ENCODE measurements around the gene TAF1B. TPM values are rescaled to one million over a fixed set of nuclear protein-coding genes. Genes with fewer than 3 reads are reported as not detected.

The TAF1B gene
- total and polyA plus RNA-seq, 5 experiments from 2014 or later: 10.1 to 19.3 (median 13.1) TPM

DNA sequence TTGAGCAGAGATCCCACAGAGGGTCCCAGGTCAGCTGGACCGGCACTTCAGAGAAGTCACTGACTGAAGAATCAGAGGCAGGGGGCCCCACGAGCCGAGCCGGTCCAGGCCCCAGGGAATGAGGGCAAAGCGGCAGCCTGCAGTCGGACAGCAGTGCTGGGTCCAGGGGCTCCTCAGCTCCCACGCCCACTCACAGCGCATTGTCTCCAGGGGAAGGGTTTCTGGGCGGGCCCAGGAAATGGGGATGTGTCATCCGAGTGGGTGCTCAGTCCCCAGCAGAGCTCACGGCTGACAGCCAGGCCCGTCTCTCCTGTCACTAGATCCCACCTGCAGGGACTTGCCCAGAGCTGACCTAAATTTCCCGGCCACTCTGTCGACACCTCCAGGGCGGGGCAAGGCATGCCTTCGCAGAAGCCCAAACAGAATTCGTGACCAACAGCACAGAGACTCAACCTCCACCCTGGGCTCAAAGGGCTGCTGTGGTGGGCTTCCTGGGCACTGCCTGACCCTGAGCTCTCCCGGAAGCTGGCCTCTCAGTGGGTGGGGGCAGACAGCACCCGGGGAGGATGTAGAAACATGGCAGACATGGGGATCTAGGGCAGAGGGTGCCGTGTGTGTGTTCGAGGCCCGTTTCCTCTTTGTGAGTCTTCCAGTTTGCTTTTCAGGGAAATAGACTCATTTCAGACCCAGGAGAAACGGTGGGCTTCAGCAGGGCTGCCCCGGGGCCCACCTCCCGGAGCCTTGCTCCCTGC is 42.1 kb upstream of the TAF1B start:
- DNase-seq (peak in 1 of 10 donors; percentile 52), ATAC-seq (no peak)
- Mint-ChIP-seq H3K4me3 (no peak overlapping the region), H3K9me3 (no peaks in the 10 kb centered on the region), H3K27me3 (peaks cover 0 to 10% (median 3%) of the 10 kb centered on the region in 5 donors), H3K36me3 (no peaks in the 10 kb centered on the region), H3K4me1 (peaks cover 11 to 28% (median 20%) of the 10 kb centered on the region in 4 donors), H3K27ac (peak overlapping the region in 2 of 10 donors; percentile 43 to 51)
- POLR2A ChIA-PET: interaction anchor here (1.2 kb wide), 1 partner anchor 171 kb away, joined by 3 read pairs; the partner anchor contains the start of gene YWHAQ

GRCh38 chr2:9802576-9802993 is 40.7 kb upstream of the TAF1B start:
- Mint-ChIP-seq H3K36me3 (no peaks in the 10 kb centered on the region), H3K4me3 (no peak overlapping the region), H3K27me3 (peaks cover 0 to 15% (median 3%) of the 10 kb centered on the region in 5 donors), H3K27ac (no peak overlapping the region), H3K4me1 (peaks cover 11 to 28% (median 20%) of the 10 kb centered on the region in 4 donors), H3K9me3 (no peaks in the 10 kb centered on the region)
- POLR2A ChIA-PET: no interaction called here
- ATAC-seq (no peak), DNase-seq (no peak)

DNA sequence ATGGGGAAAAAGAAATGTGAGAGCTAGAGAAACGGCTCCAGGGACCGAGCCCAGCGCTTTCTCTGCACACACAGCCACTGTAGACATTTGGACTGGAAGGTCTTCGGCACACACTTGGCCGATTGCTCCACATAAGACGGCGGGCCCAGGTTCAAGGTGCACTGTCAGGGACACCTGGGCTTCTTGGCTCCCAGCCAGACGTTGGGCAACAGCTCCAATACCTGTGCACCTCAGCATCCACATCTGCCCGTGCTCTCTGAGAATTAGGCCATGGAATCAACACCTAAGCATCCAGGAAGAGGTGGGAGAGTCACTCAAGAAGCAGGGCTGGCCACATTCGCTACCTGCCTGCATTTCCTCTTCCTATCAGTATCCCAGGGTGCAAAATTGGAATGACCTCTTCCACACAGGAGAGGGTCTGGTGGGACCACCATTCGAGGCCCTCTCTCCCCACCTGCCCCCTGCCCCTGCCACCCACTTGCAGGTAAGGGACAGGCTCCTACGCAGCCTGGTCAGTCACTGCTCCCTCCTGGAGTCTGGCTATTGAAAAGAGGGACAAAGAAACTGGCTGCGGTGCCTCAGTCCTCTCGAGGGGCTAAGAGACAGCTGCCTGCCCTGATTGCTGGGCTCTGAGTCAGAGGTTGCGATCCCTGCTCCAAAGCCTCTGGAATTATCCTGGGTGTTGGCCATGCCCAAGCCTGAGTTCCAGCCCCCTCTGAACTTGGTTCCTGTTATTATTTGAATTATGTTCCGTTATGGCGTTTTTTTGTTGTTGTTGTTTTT is 40.1 kb upstream of the TAF1B start:
- POLR2A ChIA-PET: interaction anchor here (0.7 kb wide), 1 partner anchor 101 kb away, joined by 3 read pairs; no protein-coding TSS in a partner anchor
- Mint-ChIP-seq H3K4me3 (no peak overlapping the region), H3K36me3 (no peaks in the 10 kb centered on the region), H3K27me3 (peaks cover 0 to 16% (median 3%) of the 10 kb centered on the region in 5 donors), H3K9me3 (no peaks in the 10 kb centered on the region), H3K4me1 (peaks cover 11 to 23% (median 18%) of the 10 kb centered on the region in 4 donors), H3K27ac (no peak overlapping the region)
- DNase-seq (no peak), ATAC-seq (no peak)

DNA sequence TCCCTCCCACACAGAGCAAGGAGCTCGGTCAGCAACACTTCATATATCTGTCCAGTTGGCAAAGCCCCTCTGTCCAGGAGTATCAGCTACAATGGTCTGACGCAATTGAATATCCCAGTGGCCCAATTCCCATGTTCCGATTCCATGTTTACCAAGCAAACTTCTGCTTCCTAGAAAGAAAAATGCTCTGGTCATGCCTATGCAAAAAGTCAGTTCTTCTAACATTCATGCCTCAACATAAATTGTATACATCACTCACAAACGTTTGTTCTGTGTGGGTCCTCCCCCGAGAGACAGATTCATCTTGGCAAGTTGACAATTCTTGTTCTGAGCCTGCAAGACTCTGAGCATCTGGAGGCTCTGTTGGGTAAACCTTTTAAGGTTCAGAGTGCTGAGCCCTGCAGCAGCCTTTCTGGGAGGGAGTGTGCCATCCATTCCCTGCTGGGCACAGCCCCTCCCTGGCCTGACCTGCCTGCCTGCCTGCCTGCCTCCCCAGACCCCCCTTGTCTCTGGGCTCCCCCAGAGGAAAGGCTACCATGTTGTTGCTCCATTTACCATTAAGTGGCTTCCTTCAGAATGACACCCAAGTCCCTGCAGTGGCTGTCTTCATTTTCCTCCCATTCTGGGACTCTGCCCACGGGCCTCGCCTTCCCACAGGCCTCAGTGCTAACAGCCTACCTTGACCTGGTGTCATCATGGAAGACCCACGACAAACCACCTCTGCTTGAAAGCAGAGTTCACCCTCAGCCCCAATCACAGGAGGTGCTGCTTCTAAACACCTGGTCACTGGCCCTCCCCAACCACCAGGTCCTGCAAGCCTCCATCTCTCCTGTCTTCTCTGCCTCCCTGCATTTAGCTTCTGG is 37.6 kb upstream of the TAF1B start:
- POLR2A ChIA-PET: no interaction called here
- no peak for DNase-seq
- Mint-ChIP-seq H3K9me3 (no peaks in the 10 kb centered on the region), H3K27me3 (peaks cover 0 to 7% (median 0%) of the 10 kb centered on the region in 5 donors), H3K4me1 (no peaks in the 10 kb centered on the region), H3K36me3 (no peaks in the 10 kb centered on the region), H3K27ac (no peak overlapping the region), H3K4me3 (no peak overlapping the region)
- ATAC-seq: no peak

DNA sequence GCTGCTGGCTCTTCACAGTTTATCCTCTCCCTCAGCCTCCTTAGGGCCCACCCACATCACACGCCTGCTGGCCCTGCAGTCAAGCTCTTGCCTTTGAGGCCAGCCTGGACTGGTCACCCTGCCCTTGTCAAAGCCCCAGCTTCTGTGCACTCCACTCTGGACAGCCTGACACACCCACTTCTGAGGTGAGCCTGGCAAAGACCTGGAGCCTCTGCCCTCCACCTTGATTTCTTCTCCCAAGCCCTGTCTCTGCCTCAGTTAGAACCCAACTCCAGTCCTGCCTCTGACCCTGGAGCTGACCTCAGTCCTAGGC is 37.0 kb upstream of the TAF1B start:
- Mint-ChIP-seq H3K27me3 (peaks cover 0 to 7% (median 0%) of the 10 kb centered on the region in 5 donors), H3K27ac (peak overlapping the region in 1 of 10 donors; percentile 54), H3K4me3 (no peak overlapping the region), H3K9me3 (no peaks in the 10 kb centered on the region), H3K36me3 (no peaks in the 10 kb centered on the region), H3K4me1 (no peaks in the 10 kb centered on the region)
- DNase-seq (no peak), ATAC-seq (no peak)
- POLR2A ChIA-PET: no interaction called here

- H3K27ac Mint-ChIP-seq: peak overlapping the region in 1 of 10 donors; percentile 54
- DNase-seq (no peak), ATAC-seq (no peak)
- no peak overlapping the region for H3K4me3 Mint-ChIP-seq
- H3K4me1 Mint-ChIP-seq: no peaks in the 10 kb centered on the region
- no peaks in the 10 kb centered on the region for H3K9me3 Mint-ChIP-seq
- peaks cover 0 to 7% (median 0%) of the 10 kb centered on the region in 5 donors for H3K27me3 Mint-ChIP-seq
- no peaks in the 10 kb centered on the region for H3K36me3 Mint-ChIP-seq
- POLR2A ChIA-PET: no interaction called here
Observed at GRCh38 chr2:9806656-9807055, 36.6 kb upstream of the TAF1B start.

DNA sequence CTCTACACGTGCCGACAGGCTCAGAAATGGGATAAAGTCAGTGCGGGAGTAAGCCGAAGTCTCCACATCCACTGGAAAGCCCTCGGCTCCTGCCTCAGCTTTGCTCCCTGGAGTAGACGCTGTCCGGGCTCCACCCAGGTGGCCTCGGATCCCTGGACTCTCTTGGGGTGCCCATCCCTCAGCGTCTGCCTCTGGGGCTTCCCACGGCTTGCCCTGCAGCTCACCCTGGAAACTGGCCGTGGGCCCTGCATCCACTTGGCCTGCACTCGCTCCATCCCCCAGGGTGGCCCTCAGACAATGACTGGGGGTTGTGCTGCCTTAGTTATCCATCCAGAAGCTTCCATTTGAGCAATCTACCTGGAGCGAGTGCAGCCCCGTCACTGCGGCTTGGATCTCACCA is 36.2 kb upstream of the TAF1B start:
- DNase-seq (no peak), ATAC-seq (no peak)
- H3K9me3 Mint-ChIP-seq: no peaks in the 10 kb centered on the region
- POLR2A ChIA-PET: no interaction called here
- H3K27ac Mint-ChIP-seq: no peak overlapping the region
- no peak overlapping the region for H3K4me3 Mint-ChIP-seq
- H3K4me1 Mint-ChIP-seq: no peaks in the 10 kb centered on the region
- H3K36me3 Mint-ChIP-seq: no peaks in the 10 kb centered on the region
- peaks cover 0 to 7% (median 0%) of the 10 kb centered on the region in 5 donors for H3K27me3 Mint-ChIP-seq

DNA sequence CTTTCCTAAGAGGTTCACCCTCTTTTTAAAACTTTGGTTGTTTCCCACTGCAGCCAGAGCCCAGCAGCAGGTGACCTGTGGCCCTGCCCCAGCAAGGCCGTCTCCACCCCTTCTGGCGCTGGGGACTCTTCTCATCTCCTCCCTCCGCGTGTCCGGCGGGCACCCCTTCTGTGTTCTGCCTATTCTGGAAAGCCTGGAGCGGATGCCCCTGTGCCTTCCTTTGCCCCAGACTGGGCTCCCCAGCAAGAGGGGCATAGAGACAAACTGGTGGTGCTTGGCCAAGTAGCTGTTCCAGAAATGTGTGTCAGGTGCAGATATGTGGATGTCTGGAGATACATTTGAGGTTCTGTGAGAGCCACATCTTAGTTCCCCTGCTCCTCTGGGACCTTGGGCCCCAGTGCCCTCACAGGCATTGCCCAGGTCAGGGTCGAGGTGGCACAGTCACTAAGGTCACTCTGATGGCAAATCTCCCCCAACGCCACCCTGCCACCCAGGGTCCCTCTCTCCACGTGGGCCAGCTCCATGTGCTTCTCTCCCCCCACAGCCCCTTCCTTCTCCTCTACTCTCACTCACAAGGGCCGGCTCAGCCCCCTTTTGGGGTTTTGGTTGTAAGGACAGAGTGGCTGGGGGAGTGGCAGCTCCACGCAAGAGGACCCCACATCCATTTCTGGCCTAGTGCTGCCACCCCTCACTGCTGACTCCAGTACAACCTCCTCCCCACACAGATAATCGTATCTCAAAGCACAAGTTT is 35.5 kb upstream of the TAF1B start:
- POLR2A ChIA-PET: no interaction called here
- no peak overlapping the region for H3K27ac Mint-ChIP-seq
- H3K36me3 Mint-ChIP-seq: no peaks in the 10 kb centered on the region
- peaks cover 0 to 2% (median 0%) of the 10 kb centered on the region in 4 donors for H3K4me1 Mint-ChIP-seq
- no peak overlapping the region for H3K4me3 Mint-ChIP-seq
- no peak for DNase-seq
- peaks cover 0 to 8% (median 2%) of the 10 kb centered on the region in 5 donors for H3K27me3 Mint-ChIP-seq
- ATAC-seq: no peak
- no peaks in the 10 kb centered on the region for H3K9me3 Mint-ChIP-seq

- DNase-seq: no peak
- no peak overlapping the region for H3K4me3 Mint-ChIP-seq
- peaks cover 0 to 7% (median 1%) of the 10 kb centered on the region in 4 donors for H3K4me1 Mint-ChIP-seq
- H3K9me3 Mint-ChIP-seq: no peaks in the 10 kb centered on the region
- no peaks in the 10 kb centered on the region for H3K36me3 Mint-ChIP-seq
- ATAC-seq: no peak
- H3K27me3 Mint-ChIP-seq: peaks cover 0 to 12% (median 5%) of the 10 kb centered on the region in 5 donors
- no peak overlapping the region for H3K27ac Mint-ChIP-seq
- POLR2A ChIA-PET: no interaction called here
Observed at GRCh38 chr2:9808334-9809063, 34.8 kb upstream of the TAF1B start.

DNA sequence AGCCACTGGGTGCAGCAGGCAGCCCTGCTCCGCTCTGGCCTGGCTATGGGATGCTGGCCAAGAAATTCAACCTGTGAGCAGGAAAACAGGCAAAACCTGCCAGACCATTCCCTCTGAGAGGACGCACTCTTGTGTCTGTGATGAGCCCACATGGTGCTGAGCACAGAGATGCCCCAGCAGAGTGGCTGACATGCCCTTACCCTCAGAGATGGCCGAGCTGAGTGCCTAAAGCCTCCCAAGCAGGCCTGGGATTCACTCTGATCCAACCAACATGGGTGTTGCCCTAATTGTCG is 34.3 kb upstream of the TAF1B start:
- H3K36me3 Mint-ChIP-seq: no peaks in the 10 kb centered on the region
- peaks cover 2 to 12% (median 4%) of the 10 kb centered on the region in 4 donors for H3K4me1 Mint-ChIP-seq
- H3K9me3 Mint-ChIP-seq: no peaks in the 10 kb centered on the region
- POLR2A ChIA-PET: no interaction called here
- H3K27ac Mint-ChIP-seq: no peak overlapping the region
- H3K27me3 Mint-ChIP-seq: peaks cover 0 to 16% (median 8%) of the 10 kb centered on the region in 5 donors
- ATAC-seq: no peak
- no peak overlapping the region for H3K4me3 Mint-ChIP-seq
- DNase-seq: no peak

- POLR2A ChIA-PET: no interaction called here
- ATAC-seq (no peak), DNase-seq (no peak)
- Mint-ChIP-seq H3K9me3 (no peaks in the 10 kb centered on the region), H3K27ac (peak overlapping the region in 1 of 10 donors; percentile 69), H3K4me3 (no peak overlapping the region), H3K4me1 (peaks cover 2 to 12% (median 6%) of the 10 kb centered on the region in 4 donors), H3K36me3 (no peaks in the 10 kb centered on the region), H3K27me3 (peaks cover 0 to 18% (median 9%) of the 10 kb centered on the region in 5 donors)
Observed at GRCh38 chr2:9809448-9810088, 33.7 kb upstream of the TAF1B start.

All from naive thymus-derived CD8-positive, alpha-beta T cell (primary cell).